ENCODE data around the gene PSKH1. TPM values are rescaled to one million over a fixed set of nuclear protein-coding genes. Genes with fewer than 3 reads are reported as not detected.

The PSKH1 gene
- total RNA-seq, 2 donors from 2014 or later: 32.1 to 37.4 TPM

GRCh38 chr16:67845291-67846062 is 47.6 kb upstream of the PSKH1 start:
- H3K9me3 ChIP-seq (ENCODE audit: control insufficient read depth, low read length): no peaks in the 10 kb centered on the region
- DNase-seq: no peak
- Mint-ChIP-seq H3K27me3 (ENCODE audit: insufficient read depth) (no peaks in the 10 kb centered on the region), H3K4me3 (peak overlapping the region; percentile 89), H3K9me3 (no peaks in the 10 kb centered on the region), H3K4me1 (peaks cover 47% of the 10 kb centered on the region), H3K27ac (peak overlapping the region; percentile 91), H3K36me3 (ENCODE audit: low read depth) (peaks cover 13% of the 10 kb centered on the region)
- TF ChIP-seq CTCF (conservative IDR thresholded peaks at IDR 0.05): no peak
- H3K36me3 ChIP-seq (ENCODE audit: control insufficient read depth, insufficient read depth, low read length): peaks cover 17% of the 10 kb centered on the region
- no peaks in the 10 kb centered on the region for H3K27me3 ChIP-seq (ENCODE audit: control insufficient read depth, insufficient read depth, low read length, poor library complexity, severe bottlenecking)
- peak overlapping the region; percentile 96 for H3K27ac ChIP-seq (ENCODE audit: low read depth, low read length)
- H3K4me3 ChIP-seq (ENCODE audit: low read length): peak overlapping the region; percentile 89
- peak overlapping the region; percentile 95 for H3K9ac ChIP-seq (ENCODE audit: extremely low read depth, low read length, poor library complexity, severe bottlenecking)
- peaks cover 22% of the 10 kb centered on the region for H3K4me1 ChIP-seq (ENCODE audit: control insufficient read depth, insufficient read depth, low read length)
- 89 to 91% methylated on average over 4 to 5 of the region's 5 CpGs for WGBS, 2 experiments (ENCODE audit: insufficient coverage in 1 of 2, insufficient read length in 1 of 2)

- Mint-ChIP-seq H3K36me3 (ENCODE audit: low read depth) (peaks cover 14% of the 10 kb centered on the region), H3K27ac (peak overlapping the region; percentile 91), H3K9me3 (no peaks in the 10 kb centered on the region), H3K4me1 (peaks cover 47% of the 10 kb centered on the region), H3K4me3 (peak overlapping the region; percentile 89), H3K27me3 (ENCODE audit: insufficient read depth) (no peaks in the 10 kb centered on the region)
- peak overlapping the region; percentile 95 for H3K9ac ChIP-seq (ENCODE audit: extremely low read depth, low read length, poor library complexity, severe bottlenecking)
- DNase-seq: no peak
- H3K4me1 ChIP-seq (ENCODE audit: control insufficient read depth, insufficient read depth, low read length): peaks cover 22% of the 10 kb centered on the region
- H3K27me3 ChIP-seq (ENCODE audit: control insufficient read depth, insufficient read depth, low read length, poor library complexity, severe bottlenecking): no peaks in the 10 kb centered on the region
- 55 to 67% methylated on average over 1 to 2 of the region's 2 CpGs for WGBS, 2 experiments (ENCODE audit: insufficient coverage in 1 of 2, insufficient read length in 1 of 2)
- no peak for TF ChIP-seq CTCF (conservative IDR thresholded peaks at IDR 0.05)
- H3K9me3 ChIP-seq (ENCODE audit: control insufficient read depth, low read length): no peaks in the 10 kb centered on the region
- peak overlapping the region; percentile 96 for H3K27ac ChIP-seq (ENCODE audit: low read depth, low read length)
- H3K36me3 ChIP-seq (ENCODE audit: control insufficient read depth, insufficient read depth, low read length): peaks cover 19% of the 10 kb centered on the region
- peak overlapping the region; percentile 89 for H3K4me3 ChIP-seq (ENCODE audit: low read length)
Observed at GRCh38 chr16:67846063-67846319, 47.1 kb upstream of the PSKH1 start.

- peaks cover 45% of the 10 kb centered on the region for H3K4me1 Mint-ChIP-seq
- H3K36me3 Mint-ChIP-seq (ENCODE audit: low read depth): peaks cover 17% of the 10 kb centered on the region
Observed at GRCh38 chr16:67846320-67847063, 46.6 kb upstream of the PSKH1 start, which contains the start of gene NUTF2. Gene NUTF2, plus strand, starts transcription at chr16:67846933. Its CDS starts 18,198 bp downstream, at chr16:67865131.

More at GRCh38 chr16:67846320-67847063, 46.6 kb upstream of the PSKH1 start, which contains the start of gene NUTF2:
- Mint-ChIP-seq H3K27me3 (ENCODE audit: insufficient read depth) (no peaks in the 10 kb centered on the region), H3K27ac (peak within 1 kb of the TSS; percentile 95), H3K9me3 (no peaks in the 10 kb centered on the region), H3K4me3 (peak within 1 kb of the TSS; percentile 89)
- Histone ChIP-seq H3K4me1 (ENCODE audit: control insufficient read depth, insufficient read depth, low read length) (peaks cover 22% of the 10 kb centered on the region), H3K27ac (ENCODE audit: low read depth, low read length) (peak within 1 kb of the TSS; percentile 96), H3K9ac (ENCODE audit: extremely low read depth, low read length, poor library complexity, severe bottlenecking) (peak within 1 kb of the TSS; percentile 95), H3K4me3 (ENCODE audit: low read length) (peak within 1 kb of the TSS; percentile 89), H3K27me3 (ENCODE audit: control insufficient read depth, insufficient read depth, low read length, poor library complexity, severe bottlenecking) (no peaks in the 10 kb centered on the region), H3K9me3 (ENCODE audit: control insufficient read depth, low read length) (no peaks in the 10 kb centered on the region), H3K36me3 (ENCODE audit: control insufficient read depth, insufficient read depth, low read length) (peaks cover 19% of the 10 kb centered on the region)
- peak; percentile 99 for DNase-seq
- WGBS, 2 experiments (ENCODE audit: insufficient coverage in 1 of 2, insufficient read length in 1 of 2): 0 to 1% methylated on average over 29 to 57 of the region's 57 CpGs
- TF ChIP-seq CTCF (conservative IDR thresholded peaks at IDR 0.05): no peak
